IMR-90 (cell line): ENCODE measurements around the gene CCDC117. TPM values are rescaled to one million over a fixed set of nuclear protein-coding genes. Genes with fewer than 3 reads are reported as not detected.

Experiments used
- ATAC-seq: fragments of 200-7000 bp; cut with Tn5 transposase; 2 replicates; pipeline ENCODE4 v1.9.1; 2020; ENCODE audit warnings: low read depth, mild to moderate bottlenecking, moderate library complexity
- BruUV-seq: library from RNA; stranded (reverse); fragments of 400-500 nt; replicated peaks from 2 replicates; lab custom pipeline; 2021; lab: Mats Ljungman, UMichigan
- CTCF ChIA-PET: fragments of 300-600 bp; formaldehyde crosslinking; extraction: SDS; loops from one replicate; lab custom pipeline; 2021; ENCODE audit warnings: antibody characterized with exemption; lab: Yijun Ruan, JAX
- POLR2A ChIA-PET: fragments of 300-600 bp; sonication (Branson Sonifier 250); formaldehyde crosslinking; loops from one replicate; lab custom pipeline; 2022; ENCODE audit warnings: antibody characterized with exemption; ENCODE audit not compliant: unreplicated experiment; lab: Charles Lee
- DNase-seq: peaks from one replicate; pipeline ENCODE4 v3.0.0; 2013
- H2AFZ ChIP-seq: replicated peaks from 2 replicates; pipeline ENCODE3; 2013; ENCODE audit warnings: low read length, mild to moderate bottlenecking; ENCODE audit not compliant: poor library complexity
- H2AK5ac ChIP-seq: 2 replicates; pipeline ENCODE4 v1.6.1; 2013; ENCODE audit warnings: low read depth, low read length, inconsistent platforms
- H2AK9ac ChIP-seq: replicated peaks from 2 replicates; pipeline ENCODE3; 2013; ENCODE audit warnings: mild to moderate bottlenecking, low read depth, low read length, moderate library complexity; ENCODE audit not compliant: poor library complexity
- H2BK120ac ChIP-seq: 2 replicates; pipeline ENCODE4 v1.6.1; 2013; ENCODE audit warnings: low read depth, low read length, inconsistent platforms
- H2BK15ac ChIP-seq: 3 replicates; pipeline ENCODE4 v1.6.1; 2013; ENCODE audit warnings: low read depth, low read length, inconsistent platforms
- H2BK20ac ChIP-seq: 2 replicates; pipeline ENCODE4 v1.6.1; 2013; ENCODE audit warnings: low read depth, mild to moderate bottlenecking, inconsistent platforms, low read length, moderate library complexity
- H2BK5ac ChIP-seq: 2 replicates; pipeline ENCODE4 v1.6.1; 2013; ENCODE audit warnings: mild to moderate bottlenecking, low read depth, low read length, inconsistent platforms; ENCODE audit not compliant: poor library complexity, severe bottlenecking
- H3K14ac ChIP-seq: replicated peaks from 2 replicates; pipeline ENCODE4 v1.6.1; 2013; ENCODE audit warnings: low read depth, low read length, inconsistent platforms
- H3K18ac ChIP-seq: 2 replicates; pipeline ENCODE4 v1.6.1; 2013; ENCODE audit warnings: low read depth, low read length, control low read depth
- H3K23ac ChIP-seq: 2 replicates; pipeline ENCODE4 v1.6.1; 2013; ENCODE audit warnings: low read depth, low read length, inconsistent platforms
- H3K27ac ChIP-seq: 2 replicates; pipeline ENCODE4 v1.5.1; 2013; ENCODE audit warnings: mild to moderate bottlenecking, control low read depth, low read length; ENCODE audit not compliant: insufficient read depth
- H3K27me3 ChIP-seq: 2 replicates; pipeline ENCODE4 v1.6.1; 2013; ENCODE audit warnings: low read length; ENCODE audit not compliant: control insufficient read depth, insufficient read depth
- H3K36me3 ChIP-seq: 2 replicates; pipeline ENCODE4 v1.6.1; 2013; ENCODE audit warnings: low read length, mixed read lengths; ENCODE audit not compliant: control insufficient read depth, insufficient read depth
- H3K4ac ChIP-seq: 2 replicates; pipeline ENCODE4 v1.6.1; 2013; ENCODE audit warnings: low read depth, low read length, inconsistent platforms
- H3K4me1 ChIP-seq: 2 replicates; pipeline ENCODE4 v1.6.1; 2013; ENCODE audit warnings: low read length, mixed read lengths; ENCODE audit not compliant: control insufficient read depth, insufficient read depth
- H3K4me2 ChIP-seq: 2 replicates; pipeline ENCODE4 v1.6.1; 2013; ENCODE audit warnings: low read depth, mild to moderate bottlenecking, control low read depth, low read length, moderate library complexity
- H3K4me3 ChIP-seq: 2 replicates; pipeline ENCODE4 v1.5.1; 2013; ENCODE audit warnings: low read depth, mild to moderate bottlenecking, control low read depth, low read length, moderate library complexity; ENCODE audit not compliant: insufficient read depth
- H3K56ac ChIP-seq: 2 replicates; pipeline ENCODE4 v1.6.1; 2013; ENCODE audit warnings: low read length, inconsistent platforms; ENCODE audit not compliant: insufficient read depth; ENCODE audit errors: extremely low read depth
- H3K79me1 ChIP-seq, 2 experiments: 2 replicates each; pipeline ENCODE4 v1.6.1; 2013; ENCODE audit warnings: low read length in 2 of 2, inconsistent platforms in 1 of 2, low read depth in 1 of 2
- H3K9ac ChIP-seq: 2 replicates; pipeline ENCODE4 v1.6.1; 2013; ENCODE audit warnings: low read depth, low read length, control low read depth
- H3K9me1 ChIP-seq: 2 replicates; pipeline ENCODE4 v1.6.1; 2013; ENCODE audit warnings: low read length, inconsistent platforms; ENCODE audit not compliant: insufficient read depth
- H3K9me3 ChIP-seq: 2 replicates; pipeline ENCODE4 v1.6.1; 2013; ENCODE audit warnings: low read length; ENCODE audit not compliant: control insufficient read depth, insufficient read depth
- H4K20me1 ChIP-seq: 2 replicates; pipeline ENCODE4 v1.6.1; 2013; ENCODE audit warnings: low read length, inconsistent platforms; ENCODE audit not compliant: insufficient read depth
- H4K5ac ChIP-seq: 2 replicates; pipeline ENCODE4 v1.6.1; 2013; ENCODE audit warnings: mild to moderate bottlenecking, low read depth, low read length, control low read depth
- H4K8ac ChIP-seq, 2 experiments: 2 replicates each; pipeline ENCODE4 v1.6.1; 2013; ENCODE audit warnings: low read depth in 2 of 2, low read length in 2 of 2, control low read depth in 1 of 2, inconsistent platforms in 1 of 2
- H4K91ac ChIP-seq: 2 replicates; pipeline ENCODE4 v1.6.1; 2013; ENCODE audit warnings: low read depth, low read length, inconsistent platforms; ENCODE audit not compliant: insufficient read depth
- CHD1 ChIP-seq: IDR thresholded peaks from 2 replicates; pipeline ENCODE4 v1.6.1; 2012; ENCODE audit warnings: low read depth, low read length, improper control_type of control experiment
- MAZ ChIP-seq: IDR thresholded peaks from 2 replicates; pipeline ENCODE4 v1.6.1; 2012; ENCODE audit warnings: low read depth, mild to moderate bottlenecking, low read length, improper control_type of control experiment, moderate library complexity, borderline replicate concordance
- WGBS, 2 experiments: methylation state at CpG; one replicate each; pipeline versions ENCODE4 v1.1.5 to v1.1.7; 2013; ENCODE audit warnings: missing lambda C conversion rate in 2 of 2; ENCODE audit not compliant: insufficient read length in 1 of 2; ENCODE audit errors: extremely low coverage in 2 of 2; 5-methylcytosine and 5-hydroxymethylcytosine counted together
- dilution Hi-C: fragments of 300-500 bp; cut with HindIII; formaldehyde crosslinking; loops from one replicate; pipeline ENCODE4 v1.14.3; 2018; ENCODE audit warnings: low sequenced_read_pairs; ENCODE audit not compliant: unreplicated experiment
- in situ Hi-C: fragments of 300-500 bp; cut with MboI; formaldehyde crosslinking; loops from 3 replicates; pipeline ENCODE4 v1.14.3; 2019; ENCODE audit warnings: low sequenced_read_pairs, inconsistent platforms, mixed read lengths
- intact Hi-C: fragments of 100-400 bp; cut with micrococcal nuclease; formaldehyde crosslinking; loops from 2 replicates; pipeline ENCODE4 v1.10.0; 2022
- polyA plus RNA-seq, 3 experiments: library from polyadenylated mRNA; depleted of rRNA; stranded (reverse); fragments of >200 nt; gene quantifications; 2 replicates each; pipeline ENCODE4 v1.2.3, GENCODE V29; 2012; ENCODE audit warnings: low replicate concordance in 1 of 3
- total RNA-seq: library from RNA; depleted of rRNA; stranded (reverse); fragments of >200 nt; gene quantifications from 2 replicates; pipeline ENCODE4 v1.2.3, GENCODE V29; 2012

Gene CCDC117
- total and polyA plus RNA-seq, 2 of the 4 experiments (the other 2 are of a cell fraction): 5.9 to 7.0 TPM

- H3K23ac ChIP-seq: peak overlapping the region; percentile 84
- WGBS, 2 experiments: 0 to 100% methylated on average over 1 to 9 of the region's 10 CpGs
- no peak for TF ChIP-seq CHD1
- peak; percentile 66; the same call in 1 of the 2 replicates for TF ChIP-seq MAZ
These were observed 29.9 kb upstream of the CCDC117 start for GRCh38 chr22:28742562-28742962.

More at GRCh38 chr22:28742562-28742962, 29.9 kb upstream of the CCDC117 start:
- BruUV-seq: no TSS peak
- CTCF ChIA-PET: no interaction called here
- Histone ChIP-seq H3K79me1 (peaks cover 24 to 39% of the 10 kb centered on the region in 2 experiments), H3K18ac (peak overlapping the region; percentile 14; the same call in 1 of the 2 replicates), H3K27me3 (no peaks in the 10 kb centered on the region), H3K4ac (peak overlapping the region; percentile 74), H2BK120ac (peak overlapping the region; percentile 35; the same call in 1 of the 2 replicates), H3K4me3 (peak overlapping the region; percentile 73), H2AK5ac (peak overlapping the region; percentile 52), H2AFZ (peak overlapping the region; percentile 93), H3K9me3 (no peaks in the 10 kb centered on the region), H4K91ac (peak overlapping the region; percentile 49; the same call in 1 of the 2 replicates), H3K36me3 (peaks cover 13% of the 10 kb centered on the region), H2BK20ac (no peak overlapping the region), H2AK9ac (peak overlapping the region; percentile 82), H2BK15ac (peak overlapping the region; percentile 17; the same call in 1 of the 3 replicates), H3K4me2 (peak overlapping the region; percentile 88), H2BK5ac (peak overlapping the region; percentile 95), H3K9ac (peak overlapping the region; percentile 84), H3K14ac (peak overlapping the region; percentile 83), H4K5ac (peak overlapping the region; percentile 2; the same call in 1 of the 2 replicates), H3K27ac (peak overlapping the region; percentile 97), H3K9me1 (peaks cover 6% of the 10 kb centered on the region), H4K8ac (peak overlapping the region; percentile 47 to 74; a peak in 3 of 4 replicates), H3K56ac (peak overlapping the region; percentile 77), H3K4me1 (peaks cover 2% of the 10 kb centered on the region; the same call in 1 of the 2 replicates), H4K20me1 (no peaks in the 10 kb centered on the region)
- DNase-seq (no peak), ATAC-seq (no peak)
- POLR2A ChIA-PET: no interaction called here
- in situ Hi-C loops (no loop called here), intact Hi-C loops (loop anchor here (1.0 kb wide), 1 partner anchor 30 kb away; no protein-coding TSS in a partner anchor), dilution Hi-C loops (no loop called here)
